Upper lobe of right lung (tissue), 1 donor: ENCODE data around the gene WHAMM. TPM values are rescaled to one million over a fixed set of nuclear protein-coding genes. Genes with fewer than 3 reads are reported as not detected.
"Not testable (repeated sequence)": the region's sequence is repeated elsewhere in the genome, so short reads cannot be mapped to it uniquely, and the experiment has no call there.

Source experiments
- ATAC-seq: fragments of 200-7000 bp; cut with Tn5 transposase; one replicate; pipeline ENCODE4 v1.9.1; 2020; ENCODE audit warnings: mild to moderate bottlenecking, moderate library complexity
- DNase-seq: peaks from one replicate; pipeline ENCODE4 v3.0.0-alpha.2; 2020
- H3K27ac ChIP-seq: fragments of 200-600 bp; one replicate; pipeline ENCODE4 v1.8.0; 2022
- H3K27me3 ChIP-seq: fragments of 200-600 bp; one replicate; pipeline ENCODE4 v1.8.0; 2022; ENCODE audit warnings: mild to moderate bottlenecking
- H3K36me3 ChIP-seq: fragments of 200-600 bp; one replicate; pipeline ENCODE4 v1.8.0; 2022
- H3K4me1 ChIP-seq: fragments of 200-600 bp; one replicate; pipeline ENCODE4 v1.8.0; 2022
- H3K4me3 ChIP-seq: fragments of 200-600 bp; one replicate; pipeline ENCODE4 v1.8.0; 2022; ENCODE audit warnings: mild to moderate bottlenecking
- H3K9me3 ChIP-seq: fragments of 200-600 bp; one replicate; pipeline ENCODE4 v1.8.0; 2022
- intact Hi-C: fragments of 100-400 bp; cut with DNase I; formaldehyde crosslinking; loops from one replicate; pipeline ENCODE4 v1.11.0; 2022
- total RNA-seq: library from RNA; stranded (reverse); fragmentation: NEBNext Ultra II Directional; extraction: Animal tissue kit (Norgen Biotek cat#: 25700); gene quantifications from one replicate; pipeline ENCODE4 v1.2.1, GENCODE V29; 2021
- TF ChIP-seq, protein P1 (sequence below): fragments of 200-600 bp; IDR thresholded peaks from one replicate; pipeline ENCODE4 v1.8.0; 2022; ENCODE audit warnings: antibody characterized with exemption
- donor health status: DM: no; HTN: yes; CAD: no; lungs with severe emphysema.

WHAMM gene
- total RNA-seq, 1 donor from 2014 or later, result 13.1 TPM

DNA sequence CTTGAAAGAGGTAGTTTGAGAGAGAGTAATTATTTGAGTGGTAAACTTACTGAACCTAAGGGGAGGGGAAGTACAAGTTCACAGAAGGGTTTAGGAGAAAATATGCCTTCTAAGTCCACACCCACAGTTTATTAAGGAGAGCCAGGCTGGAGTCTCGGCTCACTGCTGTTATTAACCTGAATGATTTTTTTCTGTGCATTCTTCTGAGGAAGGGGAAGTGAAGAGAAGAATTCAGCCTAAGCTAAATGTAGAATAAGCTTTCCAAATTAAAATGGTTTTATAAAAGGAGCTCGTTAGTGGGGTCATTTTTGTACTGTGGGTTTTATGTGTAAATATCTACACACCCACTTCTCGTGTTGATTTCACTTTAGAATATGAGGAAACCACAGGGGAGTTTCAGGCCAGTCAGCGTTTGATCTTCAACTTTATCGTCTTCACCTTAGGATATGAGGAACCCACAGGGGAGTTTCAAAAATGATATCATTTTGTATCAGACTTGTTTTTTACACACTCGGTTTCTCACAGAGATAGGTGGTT lies 1.5 kb downstream of the WHAMM start:
- H3K27me3 ChIP-seq, result no peaks in the 10 kb centered on the region
- TF ChIP-seq, protein P1, sequence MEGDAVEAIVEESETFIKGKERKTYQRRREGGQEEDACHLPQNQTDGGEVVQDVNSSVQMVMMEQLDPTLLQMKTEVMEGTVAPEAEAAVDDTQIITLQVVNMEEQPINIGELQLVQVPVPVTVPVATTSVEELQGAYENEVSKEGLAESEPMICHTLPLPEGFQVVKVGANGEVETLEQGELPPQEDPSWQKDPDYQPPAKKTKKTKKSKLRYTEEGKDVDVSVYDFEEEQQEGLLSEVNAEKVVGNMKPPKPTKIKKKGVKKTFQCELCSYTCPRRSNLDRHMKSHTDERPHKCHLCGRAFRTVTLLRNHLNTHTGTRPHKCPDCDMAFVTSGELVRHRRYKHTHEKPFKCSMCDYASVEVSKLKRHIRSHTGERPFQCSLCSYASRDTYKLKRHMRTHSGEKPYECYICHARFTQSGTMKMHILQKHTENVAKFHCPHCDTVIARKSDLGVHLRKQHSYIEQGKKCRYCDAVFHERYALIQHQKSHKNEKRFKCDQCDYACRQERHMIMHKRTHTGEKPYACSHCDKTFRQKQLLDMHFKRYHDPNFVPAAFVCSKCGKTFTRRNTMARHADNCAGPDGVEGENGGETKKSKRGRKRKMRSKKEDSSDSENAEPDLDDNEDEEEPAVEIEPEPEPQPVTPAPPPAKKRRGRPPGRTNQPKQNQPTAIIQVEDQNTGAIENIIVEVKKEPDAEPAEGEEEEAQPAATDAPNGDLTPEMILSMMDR, result no peak
- intact Hi-C loops, result no loop called here
- H3K4me3 ChIP-seq, result peak overlapping the region; percentile 88
- ATAC-seq, result no peak
- peaks cover 25% of the 10 kb centered on the region for H3K36me3 ChIP-seq
- H3K9me3 ChIP-seq, result no peaks in the 10 kb centered on the region
- no peak for DNase-seq
- peaks cover 23% of the 10 kb centered on the region for H3K4me1 ChIP-seq
- peak overlapping the region; percentile 98 for H3K27ac ChIP-seq

DNA sequence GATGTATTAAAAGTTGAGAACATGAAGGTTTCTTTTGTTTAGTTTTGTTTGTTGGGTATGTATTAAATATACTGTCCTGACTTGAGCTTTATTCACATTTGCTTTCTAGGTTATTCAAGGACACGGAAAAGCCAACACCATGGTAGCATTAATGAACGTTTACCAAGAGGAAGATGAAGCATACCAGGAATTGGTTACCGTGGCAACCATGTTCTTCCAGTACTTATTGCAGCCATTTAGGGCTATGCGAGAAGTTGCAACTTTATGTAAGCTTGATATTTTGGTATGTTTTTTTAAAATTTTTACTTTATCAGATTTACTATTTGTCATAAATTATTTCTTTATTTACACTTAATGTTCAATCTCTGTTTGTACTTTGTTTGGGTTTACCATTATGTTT lies 3.6 kb downstream of the WHAMM start:
- no peaks in the 10 kb centered on the region for H3K27me3 ChIP-seq
- no peak overlapping the region for H3K4me3 ChIP-seq
- ATAC-seq, result no peak
- no peaks in the 10 kb centered on the region for H3K9me3 ChIP-seq
- peaks cover 45% of the 10 kb centered on the region for H3K36me3 ChIP-seq
- DNase-seq, result no peak
- peaks cover 23% of the 10 kb centered on the region for H3K4me1 ChIP-seq
- intact Hi-C loops, result no loop called here
- no peak overlapping the region for H3K27ac ChIP-seq
- TF ChIP-seq, protein P1, result no peak

DNA sequence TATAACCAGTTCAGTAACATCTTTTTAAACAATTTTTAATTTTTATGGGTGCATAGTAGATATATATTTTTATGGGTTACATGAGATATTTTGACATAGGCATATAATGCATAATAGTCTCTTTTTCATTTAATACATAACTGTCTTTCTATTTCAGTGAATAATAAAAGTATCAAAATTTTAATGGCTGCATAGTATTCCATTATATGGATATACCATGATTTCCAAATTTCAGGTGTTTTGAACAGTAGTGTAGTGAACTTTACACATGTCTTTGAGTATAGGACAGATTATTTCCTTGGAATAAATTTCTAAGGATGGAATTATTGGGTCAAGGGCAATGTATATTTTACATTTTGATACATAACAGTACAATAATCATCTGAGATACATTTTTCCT lies 10.7 kb downstream of the WHAMM start:
- no peaks in the 10 kb centered on the region for H3K4me1 ChIP-seq
- H3K27me3 ChIP-seq, result no peaks in the 10 kb centered on the region
- ATAC-seq (no peak), DNase-seq (no peak)
- TF ChIP-seq, protein P1, result no peak
- no peak overlapping the region for H3K27ac ChIP-seq
- peaks cover 99% of the 10 kb centered on the region for H3K36me3 ChIP-seq
- H3K4me3 ChIP-seq, result no peak overlapping the region
- intact Hi-C loops, result no loop called here
- H3K9me3 ChIP-seq, result no peaks in the 10 kb centered on the region

DNA sequence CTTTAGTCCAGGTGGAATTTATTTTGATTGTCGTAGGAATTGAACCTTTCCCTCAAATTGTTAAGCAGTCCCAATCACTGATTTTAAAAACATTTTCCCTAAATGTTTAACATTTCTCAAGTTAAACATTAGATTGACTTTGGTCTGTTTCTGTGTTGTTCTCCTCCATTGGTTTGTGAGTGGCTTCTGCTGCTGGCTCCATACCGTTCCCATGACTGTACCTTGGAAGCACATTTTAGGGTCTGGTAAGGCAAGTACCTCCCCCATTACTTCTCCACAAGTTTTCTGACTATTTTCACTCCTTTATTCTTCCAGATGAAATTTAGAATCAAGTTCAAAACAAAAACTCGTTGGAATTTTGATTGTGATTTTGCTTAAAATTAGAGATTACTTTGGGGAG lies 12.0 kb downstream of the WHAMM start:
- H3K27me3 ChIP-seq, H3K27ac ChIP-seq, H3K9me3 ChIP-seq, H3K4me1 ChIP-seq, ATAC-seq, intact Hi-C loops, DNase-seq, H3K4me3 ChIP-seq: not testable (repeated sequence)
- H3K36me3 ChIP-seq, result peaks cover 99% of the 10 kb centered on the region

DNA sequence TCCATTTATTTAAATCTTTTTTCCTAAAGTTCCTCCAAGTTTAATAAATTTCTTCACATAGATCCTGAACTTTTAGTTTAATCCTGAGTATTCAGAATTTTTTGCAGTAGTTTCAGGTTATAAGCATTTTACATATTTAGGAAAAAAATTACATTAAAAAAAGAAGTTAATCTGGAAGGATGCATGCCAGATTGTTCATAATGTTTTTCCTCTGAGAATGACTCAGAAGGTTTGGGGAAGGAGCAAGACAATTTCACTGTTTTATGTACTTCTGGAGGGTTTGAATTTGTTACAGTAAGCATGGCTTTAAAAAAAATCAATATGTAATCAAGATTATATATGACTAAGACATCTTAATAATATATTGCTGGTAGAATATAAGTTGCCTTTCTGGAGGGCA lies 12.4 kb downstream of the WHAMM start:
- ATAC-seq, intact Hi-C loops: not testable (repeated sequence)

DNA sequence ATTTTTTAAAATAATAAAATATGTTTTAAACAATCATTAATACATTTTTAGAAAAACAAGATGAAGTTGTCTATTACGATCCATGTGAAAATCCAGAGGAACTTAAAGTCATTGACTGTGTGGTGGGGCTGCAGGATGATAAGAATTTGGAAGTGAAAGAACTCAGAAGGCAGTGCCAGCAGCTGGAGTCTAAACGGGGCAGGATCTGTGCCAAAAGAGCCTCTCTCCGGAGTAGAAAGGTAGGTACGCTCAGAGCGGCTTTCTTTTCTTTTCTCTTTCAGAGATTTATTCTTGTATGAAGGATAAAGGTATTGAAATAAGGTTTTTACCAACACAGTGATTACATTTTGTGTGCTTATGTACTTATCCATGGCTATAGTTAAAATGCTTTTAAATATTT lies 13.6 kb downstream of the WHAMM start:
- Histone ChIP-seq H3K36me3 (peaks cover 99% of the 10 kb centered on the region), H3K9me3 (no peaks in the 10 kb centered on the region), H3K27ac (no peak overlapping the region), H3K27me3 (no peaks in the 10 kb centered on the region), H3K4me3 (no peak overlapping the region), H3K4me1 (no peaks in the 10 kb centered on the region)
- TF ChIP-seq, protein P1, result no peak
- intact Hi-C loops, result no loop called here
- ATAC-seq (no peak), DNase-seq (no peak)

More for the DNA sequence above, 12.4 kb downstream of the WHAMM start:
- H3K4me3 ChIP-seq, H3K27ac ChIP-seq, DNase-seq, H3K27me3 ChIP-seq, H3K4me1 ChIP-seq, H3K9me3 ChIP-seq: not testable (repeated sequence)
- peaks cover 99% of the 10 kb centered on the region for H3K36me3 ChIP-seq

DNA sequence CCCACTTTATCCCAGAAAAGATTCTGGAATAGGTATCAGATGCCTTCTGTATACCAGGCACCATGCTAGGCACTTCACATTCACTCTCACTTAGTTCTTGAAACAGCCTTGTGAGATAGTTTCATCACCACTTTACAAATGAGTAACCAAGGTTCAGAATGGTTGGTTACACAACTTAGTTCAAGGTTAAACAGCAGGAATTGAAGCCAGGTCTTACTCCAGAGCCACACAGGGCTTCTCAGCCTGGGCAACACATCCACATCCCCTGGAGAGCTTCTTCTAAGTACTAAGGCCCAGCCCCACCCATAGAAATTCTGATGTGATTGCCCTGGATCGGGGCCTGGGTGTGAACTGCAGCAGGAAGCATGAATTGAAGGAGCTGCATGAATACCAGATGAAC lies 18.6 kb downstream of the WHAMM start:
- DNase-seq, result no peak
- TF ChIP-seq, protein P1, result no peak
- H3K27me3 ChIP-seq, result no peaks in the 10 kb centered on the region
- H3K9me3 ChIP-seq, result no peaks in the 10 kb centered on the region
- H3K27ac ChIP-seq, result no peak overlapping the region
- intact Hi-C loops, result no loop called here
- peaks cover 10% of the 10 kb centered on the region for H3K4me1 ChIP-seq
- peaks cover 98% of the 10 kb centered on the region for H3K36me3 ChIP-seq
- no peak for ATAC-seq
- H3K4me3 ChIP-seq, result no peak overlapping the region
